Esophagus muscularis mucosa (tissue), 4 donors: ENCODE measurements around the gene IGFBP2. TPM values are rescaled to one million over a fixed set of nuclear protein-coding genes. Genes with fewer than 3 reads are reported as not detected.

Experiments used
- DNase-seq: peaks from one replicate; pipeline ENCODE4 v3.0.0-alpha.2; 2017; ENCODE audit errors: extremely low spot score
- H3K27ac ChIP-seq, 4 donors: fragments of 200-600 bp; sonication (generic); replicated peaks in 1 of 4; 1 replicate in 3 of 4; 2 replicates in 1 of 4; pipeline ENCODE4 v1.5.1; 2016 to 2019; ENCODE audit warnings: mild to moderate bottlenecking in 1 of 4
- H3K27me3 ChIP-seq, 4 donors: fragments of 200-600 bp; sonication (generic); one replicate each; pipeline versions ENCODE4 v1.5.1 to v1.6.0; 2016 to 2019
- H3K36me3 ChIP-seq, 4 donors: fragments of 200-600 bp; sonication (generic); one replicate each; pipeline ENCODE4 v1.5.1; 2016 to 2019
- H3K4me1 ChIP-seq, 4 donors: fragments of 200-600 bp; sonication (generic); one replicate each; pipeline ENCODE4 v1.5.1; 2016 to 2019
- H3K4me3 ChIP-seq, 4 donors: fragments of 200-600 bp; sonication (generic); 1 replicate in 2 of 4; 2 replicates in 2 of 4; pipeline ENCODE4 v1.5.1; 2016 to 2019; ENCODE audit warnings: mild to moderate bottlenecking in 4 of 4, moderate library complexity in 1 of 4
- H3K9me3 ChIP-seq, 4 donors: fragments of 200-600 bp; sonication (generic); 1 replicate in 3 of 4; 2 replicates in 1 of 4; pipeline ENCODE4 v1.5.1; 2016 to 2019
- CTCF ChIP-seq, 3 experiments: fragments of 200-600 bp in 2 of 3; fragments of 450-650 bp in 1 of 3; sonication (generic) in 2 of 3; IDR thresholded peaks; one replicate each; pipeline ENCODE4 v1.5.1; 2017 to 2019; ENCODE audit warnings: antibody characterized with exemption in 3 of 3, mild to moderate bottlenecking in 2 of 3, moderate library complexity in 1 of 3
- EP300 ChIP-seq: sonication (generic); formaldehyde crosslinking; IDR thresholded peaks from one replicate; pipeline ENCODE4 v1.6.1; 2017; ENCODE audit warnings: antibody characterized with exemption
- POLR2A ChIP-seq: fragments of 450-650 bp; IDR thresholded peaks from one replicate; pipeline ENCODE4 v1.6.1; 2017; ENCODE audit warnings: antibody characterized with exemption, moderate library complexity, mild to moderate bottlenecking, low read depth
- POLR2AphosphoS5 ChIP-seq, 2 donors: sonication (generic); formaldehyde crosslinking; IDR thresholded peaks; one replicate each; pipeline ENCODE4 v1.6.1; 2017; ENCODE audit warnings: antibody characterized with exemption in 2 of 2
- WGBS: methylation state at CpG from one replicate; pipeline ENCODE4 v1.1.5; 2018; 5-methylcytosine and 5-hydroxymethylcytosine counted together
- intact Hi-C: fragments of 100-400 bp; cut with DNase I; formaldehyde crosslinking; loops from one replicate; pipeline ENCODE4 v1.15.1; 2023
- total RNA-seq, 4 donors: library from RNA; depleted of rRNA; stranded (reverse); fragments of >200 nt; gene quantifications; one replicate each; pipeline versions ENCODE4 v1.1.0 to v1.2.1, GENCODE V29; 2016

The IGFBP2 gene
- total RNA-seq: 100 to 1,000 TPM; 188 to 446 (median 280) TPM

- no peak for DNase-seq
- Histone ChIP-seq H3K27me3 (peaks cover 0 to 4% (median 0%) of the 10 kb centered on the region in 4 donors), H3K4me1 (peaks cover 16 to 54% (median 51%) of the 10 kb centered on the region in 4 donors), H3K9me3 (no peaks in the 10 kb centered on the region), H3K27ac (peak within 1 kb of the TSS; percentile 76 to 84 (median 81)), H3K36me3 (no peaks in the 10 kb centered on the region), H3K4me3 (peak within 1 kb of the TSS; percentile 74 to 84 (median 79))
- WGBS: 2% methylated on average over 28 of the region's 70 CpGs
- TF ChIP-seq POLR2A (no peak), EP300 (no peak), POLR2AphosphoS5 (IDR thresholded peaks at IDR 0.05) (peak; percentile 28 to 67)
- intact Hi-C loops: loop anchor here (5.0 kb wide), 1 partner anchor 46 kb away; no protein-coding TSS in a partner anchor
Observed at GRCh38 chr2:216632952-216633615, at the start of gene IGFBP2. Gene IGFBP2 (plus strand): TSS chr2:216633420. CDS start chr2:216633524, 104 bp downstream.

- Histone ChIP-seq H3K27me3 (no peaks in the 10 kb centered on the region), H3K9me3 (no peaks in the 10 kb centered on the region), H3K4me1 (peaks cover 0 to 44% (median 31%) of the 10 kb centered on the region in 4 donors), H3K4me3 (no peak overlapping the region), H3K36me3 (no peaks in the 10 kb centered on the region), H3K27ac (peak overlapping the region; percentile 20 to 58 (median 56))
- intact Hi-C loops: no loop called here
- DNase-seq: no peak
- no peak for TF ChIP-seq EP300
- no peak for TF ChIP-seq POLR2A
- TF ChIP-seq POLR2AphosphoS5 (IDR thresholded peaks at IDR 0.05): no peak
- WGBS: 76% methylated on average over 5 of the region's 5 CpGs
Observed at GRCh38 chr2:216583606-216584005, 49.6 kb upstream of the IGFBP2 start.

GRCh38 chr2:216584112-216584511 lies 49.1 kb upstream of the IGFBP2 start:
- DNase-seq: no peak
- TF ChIP-seq CTCF (IDR thresholded peaks at IDR 0.05) (no peak), EP300 (no peak), POLR2AphosphoS5 (IDR thresholded peaks at IDR 0.05) (no peak), POLR2A (no peak)

GRCh38 chr2:216585441-216585840 lies 47.8 kb upstream of the IGFBP2 start:
- no peaks in the 10 kb centered on the region for H3K36me3 ChIP-seq
- no peak overlapping the region for H3K4me3 ChIP-seq
- intact Hi-C loops: loop anchor here (5.0 kb wide), 1 partner anchor 47 kb away; the partner anchor contains the start of gene IGFBP2
- WGBS: 100% methylated on average over 1 of the region's 1 CpG
- H3K9me3 ChIP-seq: no peaks in the 10 kb centered on the region
- no peak for DNase-seq
- peaks cover 3 to 41% (median 29%) of the 10 kb centered on the region in 4 donors for H3K4me1 ChIP-seq
- TF ChIP-seq CTCF (IDR thresholded peaks at IDR 0.05): no peak
- TF ChIP-seq POLR2A: no peak
- no peak for TF ChIP-seq POLR2AphosphoS5 (IDR thresholded peaks at IDR 0.05)
- TF ChIP-seq EP300: no peak
- H3K27ac ChIP-seq: no peak overlapping the region
- H3K27me3 ChIP-seq: no peaks in the 10 kb centered on the region

More at GRCh38 chr2:216584112-216584511, 49.1 kb upstream of the IGFBP2 start:
- Histone ChIP-seq H3K9me3 (no peaks in the 10 kb centered on the region), H3K4me3 (no peak overlapping the region), H3K4me1 (peaks cover 0 to 41% (median 28%) of the 10 kb centered on the region in 4 donors), H3K27me3 (no peaks in the 10 kb centered on the region), H3K27ac (peak overlapping the region in 2 of 4 donors; percentile 54 to 58), H3K36me3 (no peaks in the 10 kb centered on the region)
- intact Hi-C loops: no loop called here
- 79% methylated on average over 8 of the region's 8 CpGs for WGBS

- DNase-seq: no peak
- Histone ChIP-seq H3K9me3 (no peaks in the 10 kb centered on the region), H3K27ac (peak overlapping the region; percentile 53 to 57 (median 55)), H3K36me3 (no peaks in the 10 kb centered on the region), H3K4me1 (peaks cover 9 to 29% (median 19%) of the 10 kb centered on the region in 4 donors), H3K27me3 (no peaks in the 10 kb centered on the region), H3K4me3 (no peak overlapping the region)
- WGBS: 85% methylated on average over 10 of the region's 10 CpGs
- no peak for TF ChIP-seq CTCF (IDR thresholded peaks at IDR 0.05)
- TF ChIP-seq POLR2AphosphoS5 (IDR thresholded peaks at IDR 0.05): no peak
- TF ChIP-seq EP300: no peak
- TF ChIP-seq POLR2A: no peak
- intact Hi-C loops: loop anchor here (5.0 kb wide), 1 partner anchor 43 kb away; the partner anchor contains the start of gene IGFBP2
Observed at GRCh38 chr2:216588861-216589710, 44.1 kb upstream of the IGFBP2 start.
